Right hindlimb (tissue), 1 donor: ENCODE measurements around the gene SPRN.
"Not testable (repeated sequence)": the region's sequence is repeated elsewhere in the genome, so short reads cannot be mapped to it uniquely, and the experiment has no call there.

ENCODE experiments used
- DNase-seq: peaks from one replicate; pipeline ENCODE4 v3.0.0-alpha.2; 2018

SPRN gene

GRCh38 chr10:133439517-133440461 is 15.4 kb upstream of the SPRN start:
- peak; percentile 12 for DNase-seq

GRCh38 chr10:133438711-133439273 is 14.4 kb upstream of the SPRN start:
- DNase-seq, result peak; percentile 10

GRCh38 chr10:133432789-133433188 is 8.4 kb upstream of the SPRN start:
- not testable (repeated sequence) for DNase-seq

- DNase-seq, result not testable (repeated sequence)
These were observed 7.6 kb upstream of the SPRN start for GRCh38 chr10:133431888-133432613.

- not testable (repeated sequence) for DNase-seq
These were observed 5.1 kb upstream of the SPRN start for GRCh38 chr10:133429571-133429970.

- DNase-seq, result peak; percentile 25
These were observed 323 bp downstream of the SPRN start for GRCh38 chr10:133424102-133424501.

- DNase-seq, result peak; percentile 20
These were observed 1.3 kb downstream of the SPRN start for GRCh38 chr10:133422807-133423771.

- DNase-seq, result no peak
These were observed 2.1 kb downstream of the SPRN start for GRCh38 chr10:133422223-133422806.

- DNase-seq, result peak; percentile 26
These were observed 2.8 kb downstream of the SPRN start for GRCh38 chr10:133421336-133422222.

- DNase-seq, result peak; percentile 11
These were observed 3.8 kb downstream of the SPRN start for GRCh38 chr10:133420579-133420978.

GRCh38 chr10:133420028-133420427 is 4.4 kb downstream of the SPRN start:
- DNase-seq, result no peak

GRCh38 chr10:133419211-133419950 is 5.0 kb downstream of the SPRN start:
- DNase-seq, result no peak

- DNase-seq, result no peak
These were observed 6.0 kb downstream of the SPRN start for GRCh38 chr10:133418289-133418993.

- no peak for DNase-seq
These were observed 8.7 kb downstream of the SPRN start for GRCh38 chr10:133415752-133416151.

- DNase-seq, result not testable (repeated sequence)
These were observed 10.0 kb downstream of the SPRN start for GRCh38 chr10:133414401-133414800.

- no peak for DNase-seq
These were observed 12.1 kb downstream of the SPRN start for GRCh38 chr10:133412381-133412711.

GRCh38 chr10:133411523-133412380 is 12.7 kb downstream of the SPRN start:
- no peak for DNase-seq

- no peak for DNase-seq
These were observed 18.4 kb downstream of the SPRN start for GRCh38 chr10:133405844-133406527.
